Mucosa of rectum (tissue), 2 donors: Measurements from ENCODE around the gene ZC3HAV1.

Experiments
- H3K27ac ChIP-seq, 2 donors: one replicate each; pipeline ENCODE4 v1.7.0; 2013; ENCODE audit warnings: inconsistent platforms in 2 of 2, low read depth in 2 of 2, low read length in 2 of 2
- H3K27me3 ChIP-seq, 2 donors: one replicate each; pipeline ENCODE4 v1.7.0; 2013; ENCODE audit warnings: low read length in 2 of 2; ENCODE audit not compliant: control insufficient read depth in 2 of 2, insufficient read depth in 2 of 2
- H3K36me3 ChIP-seq, 2 donors: one replicate each; pipeline ENCODE4 v1.7.0; 2013; ENCODE audit warnings: low read length in 2 of 2; ENCODE audit not compliant: control insufficient read depth in 2 of 2, insufficient read depth in 2 of 2
- H3K4me1 ChIP-seq, 2 donors: one replicate each; pipeline ENCODE4 v1.7.0; 2013; ENCODE audit warnings: low read length in 2 of 2, mild to moderate bottlenecking in 1 of 2; ENCODE audit not compliant: control insufficient read depth in 2 of 2, insufficient read depth in 2 of 2
- H3K4me3 ChIP-seq, 2 donors: one replicate each; pipeline ENCODE4 v1.7.0; 2013; ENCODE audit warnings: low read length in 2 of 2
- H3K9ac ChIP-seq, 2 donors: one replicate each; pipeline ENCODE4 v1.7.0; 2013; ENCODE audit warnings: low read length in 2 of 2, low read depth in 1 of 2, mild to moderate bottlenecking in 1 of 2
- H3K9me3 ChIP-seq, 2 donors: one replicate each; pipeline ENCODE4 v1.7.0; 2013; ENCODE audit warnings: low read length in 2 of 2; ENCODE audit not compliant: control insufficient read depth in 2 of 2
- donor health status: healthy.
- donor health status: Normal muscosa, but diverticular disease.

The ZC3HAV1 gene

GRCh38 chr7:139075871-139076686 lies 33.4 kb downstream of the ZC3HAV1 start:
- H3K9me3 ChIP-seq, result no peaks in the 10 kb centered on the region
- H3K9ac ChIP-seq, result no peak overlapping the region
- no peak overlapping the region for H3K4me3 ChIP-seq
- H3K36me3 ChIP-seq, result peaks cover 61 to 73% of the 10 kb centered on the region in 2 donors
- H3K4me1 ChIP-seq, result peaks cover 2% of the 10 kb centered on the region in 2 donors
- no peak overlapping the region for H3K27ac ChIP-seq
- no peaks in the 10 kb centered on the region for H3K27me3 ChIP-seq

GRCh38 chr7:139075031-139075652 lies 34.4 kb downstream of the ZC3HAV1 start:
- H3K27me3 ChIP-seq, result no peaks in the 10 kb centered on the region
- peaks cover 52 to 65% of the 10 kb centered on the region in 2 donors for H3K36me3 ChIP-seq
- no peak overlapping the region for H3K27ac ChIP-seq
- H3K9ac ChIP-seq, result no peak overlapping the region
- H3K4me1 ChIP-seq, result peaks cover 2% of the 10 kb centered on the region in 2 donors
- no peak overlapping the region for H3K4me3 ChIP-seq
- no peaks in the 10 kb centered on the region for H3K9me3 ChIP-seq

GRCh38 chr7:139072796-139073195 lies 36.7 kb downstream of the ZC3HAV1 start:
- no peak overlapping the region for H3K4me3 ChIP-seq
- no peaks in the 10 kb centered on the region for H3K9me3 ChIP-seq
- H3K27me3 ChIP-seq, result no peaks in the 10 kb centered on the region
- H3K36me3 ChIP-seq, result peaks cover 49 to 60% of the 10 kb centered on the region in 2 donors
- no peak overlapping the region for H3K9ac ChIP-seq
- H3K27ac ChIP-seq, result no peak overlapping the region
- H3K4me1 ChIP-seq, result peaks cover 2% of the 10 kb centered on the region in 2 donors

GRCh38 chr7:139071680-139072079 lies 37.8 kb downstream of the ZC3HAV1 start:
- Histone ChIP-seq H3K4me3 (no peak overlapping the region), H3K9me3 (no peaks in the 10 kb centered on the region), H3K4me1 (peaks cover 2% of the 10 kb centered on the region in 2 donors), H3K27me3 (no peaks in the 10 kb centered on the region), H3K36me3 (peaks cover 52 to 61% of the 10 kb centered on the region in 2 donors), H3K9ac (no peak overlapping the region), H3K27ac (no peak overlapping the region)

GRCh38 chr7:139068544-139069399 lies 40.7 kb downstream of the ZC3HAV1 start:
- Histone ChIP-seq H3K27ac (no peak overlapping the region), H3K4me1 (no peaks in the 10 kb centered on the region), H3K9ac (no peak overlapping the region), H3K9me3 (no peaks in the 10 kb centered on the region), H3K36me3 (peaks cover 67 to 75% of the 10 kb centered on the region in 2 donors), H3K4me3 (no peak overlapping the region), H3K27me3 (no peaks in the 10 kb centered on the region)

GRCh38 chr7:139066315-139066714 lies 43.2 kb downstream of the ZC3HAV1 start:
- no peaks in the 10 kb centered on the region for H3K27me3 ChIP-seq
- H3K27ac ChIP-seq, result no peak overlapping the region
- no peak overlapping the region for H3K9ac ChIP-seq
- no peak overlapping the region for H3K4me3 ChIP-seq
- H3K9me3 ChIP-seq, result no peaks in the 10 kb centered on the region
- H3K4me1 ChIP-seq, result no peaks in the 10 kb centered on the region
- peaks cover 67 to 79% of the 10 kb centered on the region in 2 donors for H3K36me3 ChIP-seq

- peaks cover 75 to 85% of the 10 kb centered on the region in 2 donors for H3K36me3 ChIP-seq
- H3K27ac ChIP-seq, result no peak overlapping the region
- no peaks in the 10 kb centered on the region for H3K27me3 ChIP-seq
- H3K4me3 ChIP-seq, result no peak overlapping the region
- no peak overlapping the region for H3K9ac ChIP-seq
- no peaks in the 10 kb centered on the region for H3K9me3 ChIP-seq
- no peaks in the 10 kb centered on the region for H3K4me1 ChIP-seq
Measured at GRCh38 chr7:139065323-139065722, 44.2 kb downstream of the ZC3HAV1 start.

GRCh38 chr7:139061416-139061815 lies 48.1 kb downstream of the ZC3HAV1 start:
- no peaks in the 10 kb centered on the region for H3K9me3 ChIP-seq
- H3K4me1 ChIP-seq, result no peaks in the 10 kb centered on the region
- no peak overlapping the region for H3K27ac ChIP-seq
- peaks cover 66 to 71% of the 10 kb centered on the region in 2 donors for H3K36me3 ChIP-seq
- no peak overlapping the region for H3K9ac ChIP-seq
- H3K4me3 ChIP-seq, result no peak overlapping the region
- no peaks in the 10 kb centered on the region for H3K27me3 ChIP-seq

- no peak overlapping the region for H3K4me3 ChIP-seq
- no peaks in the 10 kb centered on the region for H3K4me1 ChIP-seq
- peaks cover 59 to 65% of the 10 kb centered on the region in 2 donors for H3K36me3 ChIP-seq
- H3K27ac ChIP-seq, result no peak overlapping the region
- H3K27me3 ChIP-seq, result no peaks in the 10 kb centered on the region
- H3K9me3 ChIP-seq, result no peaks in the 10 kb centered on the region
- no peak overlapping the region for H3K9ac ChIP-seq
Measured at GRCh38 chr7:139060695-139061237, 48.8 kb downstream of the ZC3HAV1 start.
